Measurements from ENCODE around the gene GALC. TPM values are rescaled to one million over a fixed set of nuclear protein-coding genes. Genes with fewer than 3 reads are reported as not detected.

Gene GALC
- total RNA-seq, 5 donors from 2014 or later (not counting 1 experiment from before 2014, with no cell fraction given), result 17.2 to 20.5 (median 18.6) TPM

DNA sequence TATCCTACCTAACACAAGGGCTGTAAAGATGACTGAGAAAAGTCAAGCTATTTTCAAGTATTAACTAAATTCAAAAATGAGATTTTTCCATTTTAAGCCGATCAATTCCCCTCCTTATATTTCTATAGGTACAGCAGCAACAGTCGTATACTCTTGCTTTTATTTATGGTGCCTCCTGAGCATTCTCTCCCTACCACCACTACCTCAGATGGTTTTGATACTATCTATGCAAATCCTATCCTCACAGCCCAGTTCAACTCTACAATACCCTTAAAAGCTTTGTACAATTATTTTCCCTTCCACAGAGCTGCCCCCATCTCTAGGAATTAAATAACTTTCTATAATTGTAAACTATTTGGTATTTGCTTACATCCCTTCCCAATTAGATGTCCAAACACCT, 52.1 kb downstream of the GALC start:
- DNase-seq (no peak), ATAC-seq (replicated peaks in 1 of 4) (no peak)
- no peaks in the 10 kb centered on the region for H3K4me1 ChIP-seq (ENCODE audit: control insufficient read depth in 1 of 2, extremely low read depth in 1 of 2, insufficient read depth in 2 of 2, low read length in 2 of 2)
- no peaks in the 10 kb centered on the region for H3K9me3 ChIP-seq
- Mint-ChIP-seq H3K27ac (no peak overlapping the region), H3K36me3 (peaks cover 58% of the 10 kb centered on the region), H3K27me3 (no peaks in the 10 kb centered on the region), H3K4me1 (peaks cover 0 to 13% (median 2%) of the 10 kb centered on the region in 3 donors), H3K4me3 (no peak overlapping the region), H3K9me3 (no peaks in the 10 kb centered on the region)
- CTCF ChIA-PET, result no interaction called here
- H3K4me3 ChIP-seq (ENCODE audit: control insufficient read depth in 1 of 2, extremely low read depth in 1 of 2, low read length in 1 of 2), result no peak overlapping the region
- H3K36me3 ChIP-seq (ENCODE audit: control insufficient read depth in 2 of 2, extremely low read depth in 1 of 2, insufficient read depth in 1 of 2, low read length in 1 of 2), result peaks cover 0 to 46% of the 10 kb centered on the region in 2 donors
- POLR2A ChIA-PET, result no interaction called here
- H3K27me3 ChIP-seq (replicated peaks in 1 of 2; ENCODE audit: control insufficient read depth in 2 of 2, extremely low read depth in 1 of 2, insufficient read depth in 2 of 2, low read length in 1 of 2), result no peaks in the 10 kb centered on the region
- 100% methylated on average over 1 of the region's 2 CpGs for WGBS (ENCODE audit: insufficient coverage)
- no peak overlapping the region for H3K27ac ChIP-seq (ENCODE audit: low read length)

GRCh38 chr14:87940382-87940781, 52.6 kb downstream of the GALC start:
- POLR2A ChIA-PET, result no interaction called here
- no peak overlapping the region for H3K27ac ChIP-seq (ENCODE audit: low read length)
- Mint-ChIP-seq H3K27me3 (no peaks in the 10 kb centered on the region), H3K4me1 (peaks cover 0 to 13% (median 2%) of the 10 kb centered on the region in 3 donors), H3K27ac (no peak overlapping the region), H3K36me3 (peaks cover 61% of the 10 kb centered on the region), H3K9me3 (no peaks in the 10 kb centered on the region), H3K4me3 (no peak overlapping the region)
- no peak overlapping the region for H3K4me3 ChIP-seq (ENCODE audit: control insufficient read depth in 1 of 2, extremely low read depth in 1 of 2, low read length in 1 of 2)
- 60% methylated on average over 1 of the region's 3 CpGs for WGBS (ENCODE audit: insufficient coverage)
- no peaks in the 10 kb centered on the region for H3K9me3 ChIP-seq
- H3K36me3 ChIP-seq (ENCODE audit: control insufficient read depth in 2 of 2, extremely low read depth in 1 of 2, insufficient read depth in 1 of 2, low read length in 1 of 2), result peaks cover 0 to 43% of the 10 kb centered on the region in 2 donors
- CTCF ChIA-PET, result interaction anchor here (0.6 to 1.6 kb wide), 2 partner anchors 228 kb away, joined by 4 to 6 read pairs; no protein-coding TSS in a partner anchor
- no peaks in the 10 kb centered on the region for H3K4me1 ChIP-seq (ENCODE audit: control insufficient read depth in 1 of 2, extremely low read depth in 1 of 2, insufficient read depth in 2 of 2, low read length in 2 of 2)
- DNase-seq, result no peak
- ATAC-seq (replicated peaks in 1 of 4), result no peak
- H3K27me3 ChIP-seq (replicated peaks in 1 of 2; ENCODE audit: control insufficient read depth in 2 of 2, extremely low read depth in 1 of 2, insufficient read depth in 2 of 2, low read length in 1 of 2), result no peaks in the 10 kb centered on the region

DNA sequence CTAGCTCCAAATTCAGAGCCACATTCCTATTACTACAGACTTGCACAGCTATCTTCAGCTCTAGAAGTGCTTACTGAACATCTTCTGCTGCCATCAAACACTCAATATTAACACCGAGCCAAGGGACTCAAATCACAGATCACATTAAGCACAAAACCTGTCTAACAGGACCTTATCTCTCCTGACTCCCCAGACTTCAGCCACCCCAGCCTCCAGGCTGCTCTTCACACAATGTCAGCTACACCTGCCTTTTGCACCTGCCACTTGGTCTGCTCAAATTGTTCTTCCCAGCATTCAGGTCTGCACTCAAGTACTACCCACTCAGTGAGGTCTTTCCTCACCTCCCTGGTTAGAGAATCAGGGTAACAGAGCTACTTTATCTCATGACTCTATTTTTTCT, 57.1 kb downstream of the GALC start:
- H3K4me3 Mint-ChIP-seq, result no peak overlapping the region
- ChIA-PET CTCF (interaction anchor here (1.2 to 3.0 kb wide), 2 partner anchors 10 kb away, joined by 4 to 14 read pairs; no protein-coding TSS in a partner anchor), POLR2A (no interaction called here)
- no peaks in the 10 kb centered on the region for H3K27me3 Mint-ChIP-seq
- WGBS (ENCODE audit: insufficient coverage), result 89% methylated on average over 1 of the region's 1 CpG
- peaks cover 0 to 13% (median 2%) of the 10 kb centered on the region in 3 donors for H3K4me1 Mint-ChIP-seq
- ATAC-seq (replicated peaks in 1 of 4) (no peak), DNase-seq (no peak)
- no peak overlapping the region for H3K27ac Mint-ChIP-seq
- peaks cover 0 to 38% of the 10 kb centered on the region in 2 donors for H3K36me3 ChIP-seq (ENCODE audit: control insufficient read depth in 2 of 2, extremely low read depth in 1 of 2, insufficient read depth in 1 of 2, low read length in 1 of 2)
- H3K9me3 Mint-ChIP-seq, result peaks cover 0 to 2% (median 0%) of the 10 kb centered on the region in 3 donors
- H3K36me3 Mint-ChIP-seq, result peaks cover 69% of the 10 kb centered on the region
- no peak overlapping the region for H3K4me3 ChIP-seq (ENCODE audit: control insufficient read depth in 1 of 2, extremely low read depth in 1 of 2, low read length in 1 of 2)
- H3K27me3 ChIP-seq (replicated peaks in 1 of 2; ENCODE audit: control insufficient read depth in 2 of 2, extremely low read depth in 1 of 2, insufficient read depth in 2 of 2, low read length in 1 of 2), result no peaks in the 10 kb centered on the region
- no peaks in the 10 kb centered on the region for H3K4me1 ChIP-seq (ENCODE audit: control insufficient read depth in 1 of 2, extremely low read depth in 1 of 2, insufficient read depth in 2 of 2, low read length in 2 of 2)
- no peaks in the 10 kb centered on the region for H3K9me3 ChIP-seq
- H3K27ac ChIP-seq (ENCODE audit: low read length), result no peak overlapping the region

- H3K4me3 ChIP-seq (ENCODE audit: control insufficient read depth in 1 of 2, extremely low read depth in 1 of 2, low read length in 1 of 2), result no peak overlapping the region
- no peak for ATAC-seq (replicated peaks in 1 of 4)
- H3K9me3 ChIP-seq, result no peaks in the 10 kb centered on the region
- Mint-ChIP-seq H3K36me3 (peaks cover 73% of the 10 kb centered on the region), H3K9me3 (peaks cover 0 to 2% (median 0%) of the 10 kb centered on the region in 3 donors), H3K4me3 (no peak overlapping the region), H3K4me1 (peaks cover 0 to 13% (median 2%) of the 10 kb centered on the region in 3 donors), H3K27ac (no peak overlapping the region), H3K27me3 (no peaks in the 10 kb centered on the region)
- no peak overlapping the region for H3K27ac ChIP-seq (ENCODE audit: low read length)
- DNase-seq, result no peak
- H3K4me1 ChIP-seq (ENCODE audit: control insufficient read depth in 1 of 2, extremely low read depth in 1 of 2, insufficient read depth in 2 of 2, low read length in 2 of 2), result no peaks in the 10 kb centered on the region
- WGBS (ENCODE audit: insufficient coverage), result no CpG with 5 or more reads among the region's 5 CpGs
- ChIA-PET CTCF (interaction anchor here (0.6 to 3.0 kb wide), 3 partner anchors 10 to 95 kb away, joined by 3 to 14 read pairs (median 4); no protein-coding TSS in a partner anchor), POLR2A (interaction anchor here in 1 of 2 donors (0.6 kb wide), 1 partner anchor 452 kb away, joined by 3 read pairs; no protein-coding TSS in a partner anchor)
- no peaks in the 10 kb centered on the region for H3K27me3 ChIP-seq (replicated peaks in 1 of 2; ENCODE audit: control insufficient read depth in 2 of 2, extremely low read depth in 1 of 2, insufficient read depth in 2 of 2, low read length in 1 of 2)
- peaks cover 0 to 34% of the 10 kb centered on the region in 2 donors for H3K36me3 ChIP-seq (ENCODE audit: control insufficient read depth in 2 of 2, extremely low read depth in 1 of 2, insufficient read depth in 1 of 2, low read length in 1 of 2)
Measured at GRCh38 chr14:87935081-87935828, 57.7 kb downstream of the GALC start.

GRCh38 chr14:87934185-87934584, 58.8 kb downstream of the GALC start:
- H3K27ac ChIP-seq (ENCODE audit: low read length), result no peak overlapping the region
- DNase-seq (no peak), ATAC-seq (replicated peaks in 1 of 4) (no peak)
- Mint-ChIP-seq H3K27ac (no peak overlapping the region), H3K9me3 (peaks cover 0 to 2% (median 2%) of the 10 kb centered on the region in 3 donors), H3K4me3 (no peak overlapping the region), H3K4me1 (peaks cover 0 to 13% (median 2%) of the 10 kb centered on the region in 3 donors), H3K36me3 (peaks cover 77% of the 10 kb centered on the region), H3K27me3 (no peaks in the 10 kb centered on the region)
- H3K27me3 ChIP-seq (replicated peaks in 1 of 2; ENCODE audit: control insufficient read depth in 2 of 2, extremely low read depth in 1 of 2, insufficient read depth in 2 of 2, low read length in 1 of 2), result no peaks in the 10 kb centered on the region
- peaks cover 0 to 29% of the 10 kb centered on the region in 2 donors for H3K36me3 ChIP-seq (ENCODE audit: control insufficient read depth in 2 of 2, extremely low read depth in 1 of 2, insufficient read depth in 1 of 2, low read length in 1 of 2)
- ChIA-PET POLR2A (no interaction called here), CTCF (interaction anchor here in 1 of 2 donors (3.0 kb wide), 1 partner anchor 12 kb away, joined by 14 read pairs; no protein-coding TSS in a partner anchor)
- no peaks in the 10 kb centered on the region for H3K4me1 ChIP-seq (ENCODE audit: control insufficient read depth in 1 of 2, extremely low read depth in 1 of 2, insufficient read depth in 2 of 2, low read length in 2 of 2)
- H3K9me3 ChIP-seq, result no peaks in the 10 kb centered on the region
- H3K4me3 ChIP-seq (ENCODE audit: control insufficient read depth in 1 of 2, extremely low read depth in 1 of 2, low read length in 1 of 2), result no peak overlapping the region
- 100% methylated on average over 1 of the region's 3 CpGs for WGBS (ENCODE audit: insufficient coverage)

- no peak overlapping the region for H3K4me3 Mint-ChIP-seq
- 89% methylated on average over 6 of the region's 6 CpGs for WGBS (ENCODE audit: insufficient coverage)
Measured at GRCh38 chr14:87916886-87917275, 76.1 kb downstream of the GALC start.

More at GRCh38 chr14:87916886-87917275, 76.1 kb downstream of the GALC start:
- Histone ChIP-seq H3K4me1 (ENCODE audit: control insufficient read depth in 1 of 2, extremely low read depth in 1 of 2, insufficient read depth in 2 of 2, low read length in 2 of 2) (no peaks in the 10 kb centered on the region), H3K27ac (ENCODE audit: low read length) (no peak overlapping the region), H3K9me3 (no peaks in the 10 kb centered on the region), H3K36me3 (ENCODE audit: control insufficient read depth in 2 of 2, extremely low read depth in 1 of 2, insufficient read depth in 1 of 2, low read length in 1 of 2) (no peaks in the 10 kb centered on the region), H3K27me3 (replicated peaks in 1 of 2; ENCODE audit: control insufficient read depth in 2 of 2, extremely low read depth in 1 of 2, insufficient read depth in 2 of 2, low read length in 1 of 2) (peaks cover 0 to 16% of the 10 kb centered on the region in 2 experiments), H3K4me3 (ENCODE audit: control insufficient read depth in 1 of 2, extremely low read depth in 1 of 2, low read length in 1 of 2) (no peak overlapping the region)
- H3K4me1 Mint-ChIP-seq, result no peaks in the 10 kb centered on the region
- peaks cover 6% of the 10 kb centered on the region for H3K36me3 Mint-ChIP-seq
- ATAC-seq (replicated peaks in 1 of 4) (no peak), DNase-seq (no peak)
- ChIA-PET POLR2A (no interaction called here), CTCF (no interaction called here)
- no peak overlapping the region for H3K27ac Mint-ChIP-seq
- peaks cover 14 to 28% (median 24%) of the 10 kb centered on the region in 3 donors for H3K9me3 Mint-ChIP-seq
- peaks cover 8 to 12% of the 10 kb centered on the region in 2 donors for H3K27me3 Mint-ChIP-seq
